Smooth muscle cell (in vitro differentiated cells): ENCODE results near the gene STRIP1. TPM values are rescaled to one million over a fixed set of nuclear protein-coding genes. Genes with fewer than 3 reads are reported as not detected.

Experiments
- DNase-seq: peaks from one replicate; lab custom pipeline; 2025; ENCODE audit not compliant: unreplicated experiment; lab: John Stamatoyannopoulos, UW
- H2AFZ ChIP-seq: fragments of 200-600 bp; sonication (generic); 2 replicates; pipeline ENCODE4 v1.6.0; 2016; ENCODE audit warnings: antibody characterized with exemption, low read depth, mild to moderate bottlenecking
- H3F3A ChIP-seq: fragments of 200-600 bp; sonication (generic); 2 replicates; pipeline ENCODE4 v1.6.0; 2017; ENCODE audit warnings: antibody characterized with exemption, low read depth
- H3K27ac ChIP-seq: fragments of 200-600 bp; sonication (generic); 2 replicates; pipeline ENCODE4 v1.5.1; 2016; ENCODE audit warnings: low read depth, mild to moderate bottlenecking
- H3K27me3 ChIP-seq: fragments of 200-600 bp; sonication (generic); 2 replicates; pipeline ENCODE4 v1.6.1; 2016; ENCODE audit warnings: low read depth, mild to moderate bottlenecking
- H3K36me3 ChIP-seq: fragments of 200-600 bp; sonication (generic); 2 replicates; pipeline ENCODE4 v1.5.1; 2016; ENCODE audit warnings: low read depth
- H3K4me1 ChIP-seq: fragments of 200-600 bp; sonication (generic); 2 replicates; pipeline ENCODE4 v1.5.1; 2016; ENCODE audit warnings: low read depth
- H3K4me2 ChIP-seq: fragments of 200-600 bp; sonication (generic); 2 replicates; pipeline ENCODE4 v1.6.0; 2016; ENCODE audit warnings: mild to moderate bottlenecking
- H3K4me3 ChIP-seq: fragments of 200-600 bp; sonication (generic); 2 replicates; pipeline ENCODE4 v1.5.1; 2016; ENCODE audit warnings: mild to moderate bottlenecking
- H3K79me2 ChIP-seq: fragments of 200-600 bp; sonication (generic); 2 replicates; pipeline ENCODE4 v1.6.0; 2016; ENCODE audit warnings: low read depth, mild to moderate bottlenecking
- H3K9ac ChIP-seq: fragments of 200-600 bp; sonication (generic); 2 replicates; pipeline ENCODE4 v1.6.0; 2016; ENCODE audit warnings: low read depth
- H3K9me3 ChIP-seq: fragments of 200-600 bp; sonication (generic); replicated peaks from 2 replicates; pipeline ENCODE4 v1.5.1; 2016; ENCODE audit warnings: low read depth
- H4K20me1 ChIP-seq: fragments of 200-600 bp; sonication (generic); 2 replicates; pipeline ENCODE4 v1.6.0; 2016; ENCODE audit warnings: low read depth
- CTCF ChIP-seq: fragments of 200-600 bp; sonication (generic); IDR thresholded peaks from 2 replicates; pipeline ENCODE4 v1.5.1; 2017; ENCODE audit warnings: borderline replicate concordance, mild to moderate bottlenecking, antibody characterized with exemption; ENCODE audit not compliant: insufficient read depth, poor library complexity, severe bottlenecking
- WGBS: methylation state at CpG from one replicate; pipeline ENCODE4 v1.1.7; 2016; ENCODE audit warnings: low lambda C conversion rate; 5-methylcytosine and 5-hydroxymethylcytosine counted together
- polyA plus RNA-seq: library from polyadenylated mRNA; unstranded; fragments of >200 nt; fragmentation: Nextera tagmentation; extraction: Ambion mirVana; gene quantifications from 2 replicates; pipeline ENCODE4 v1.2.1, GENCODE V29; 2016
- total RNA-seq: library from RNA; depleted of rRNA; stranded (reverse); fragments of >200 nt; gene quantifications from 2 replicates; pipeline ENCODE4 v1.2.3, GENCODE V29; 2014

The STRIP1 gene
- total and polyA plus RNA-seq, 2 experiments from 2014 or later, result 22.5 to 31.2 TPM

- H3K27ac ChIP-seq, result peak overlapping the region; percentile 82
- 72% methylated on average over 4 of the region's 4 CpGs for WGBS
- peaks cover 26% of the 10 kb centered on the region for H4K20me1 ChIP-seq
- H3K9ac ChIP-seq, result peak overlapping the region; percentile 98
- peaks cover 8% of the 10 kb centered on the region for H3K4me1 ChIP-seq
- TF ChIP-seq CTCF, result no peak
- DNase-seq, result no peak
- peak overlapping the region; percentile 73 for H2AFZ ChIP-seq
- H3F3A ChIP-seq, result no peaks in the 10 kb centered on the region
- no peaks in the 10 kb centered on the region for H3K9me3 ChIP-seq
- H3K4me2 ChIP-seq, result peak overlapping the region; percentile 91
- peak overlapping the region; percentile 91 for H3K4me3 ChIP-seq
- H3K27me3 ChIP-seq, result no peaks in the 10 kb centered on the region
- no peaks in the 10 kb centered on the region for H3K36me3 ChIP-seq
- peaks cover 22% of the 10 kb centered on the region for H3K79me2 ChIP-seq
Observed at GRCh38 chr1:110034040-110034450, 379 bp upstream of the STRIP1 start.

- H3K4me2 ChIP-seq, result peak overlapping the region; percentile 91
- peak overlapping the region; percentile 82 for H3K27ac ChIP-seq
- no peaks in the 10 kb centered on the region for H3K36me3 ChIP-seq
- no peaks in the 10 kb centered on the region for H3K27me3 ChIP-seq
- no peak for TF ChIP-seq CTCF
- peak overlapping the region; percentile 98 for H3K9ac ChIP-seq
- 3% methylated on average over 16 of the region's 16 CpGs for WGBS
- peak overlapping the region; percentile 91 for H3K4me3 ChIP-seq
- H3F3A ChIP-seq, result no peaks in the 10 kb centered on the region
- peaks cover 8% of the 10 kb centered on the region for H3K4me1 ChIP-seq
- H4K20me1 ChIP-seq, result peaks cover 26% of the 10 kb centered on the region
- H3K79me2 ChIP-seq, result peaks cover 22% of the 10 kb centered on the region
- peak overlapping the region; percentile 73 for H2AFZ ChIP-seq
- no peak for DNase-seq
- no peaks in the 10 kb centered on the region for H3K9me3 ChIP-seq
Observed at GRCh38 chr1:110035236-110035752, 870 bp downstream of the STRIP1 start.

- H3K4me3 ChIP-seq, result no peak overlapping the region
- H3K79me2 ChIP-seq, result peaks cover 22% of the 10 kb centered on the region
- TF ChIP-seq CTCF, result no peak
- peaks cover 26% of the 10 kb centered on the region for H4K20me1 ChIP-seq
- no peaks in the 10 kb centered on the region for H3K9me3 ChIP-seq
- H2AFZ ChIP-seq, result no peak overlapping the region
- H3K27ac ChIP-seq, result no peak overlapping the region
- no peak overlapping the region for H3K4me2 ChIP-seq
- H3K9ac ChIP-seq, result no peak overlapping the region
- no peak for DNase-seq
- 98% methylated on average over 5 of the region's 5 CpGs for WGBS
- H3K27me3 ChIP-seq, result no peaks in the 10 kb centered on the region
- no peaks in the 10 kb centered on the region for H3F3A ChIP-seq
- no peaks in the 10 kb centered on the region for H3K36me3 ChIP-seq
- H3K4me1 ChIP-seq, result peaks cover 8% of the 10 kb centered on the region
Observed at GRCh38 chr1:110038271-110038670, 3.8 kb downstream of the STRIP1 start.

GRCh38 chr1:110039641-110040040 is 5.2 kb downstream of the STRIP1 start:
- Histone ChIP-seq H3F3A (no peaks in the 10 kb centered on the region), H4K20me1 (peaks cover 26% of the 10 kb centered on the region), H3K36me3 (peaks cover 7% of the 10 kb centered on the region), H3K4me3 (no peak overlapping the region), H3K4me1 (peaks cover 8% of the 10 kb centered on the region), H3K79me2 (peaks cover 22% of the 10 kb centered on the region), H3K9ac (no peak overlapping the region), H3K4me2 (no peak overlapping the region), H2AFZ (no peak overlapping the region), H3K27ac (no peak overlapping the region), H3K27me3 (no peaks in the 10 kb centered on the region), H3K9me3 (no peaks in the 10 kb centered on the region)
- no peak for TF ChIP-seq CTCF
- DNase-seq, result no peak
- 96% methylated on average over 4 of the region's 4 CpGs for WGBS
